Measurements from ENCODE around the gene PDE1A. TPM values are rescaled to one million over a fixed set of nuclear protein-coding genes. Genes with fewer than 3 reads are reported as not detected.

Gene PDE1A
- polyA plus RNA-seq, 3 donors from 2014 or later, result 2.6 TPM; not detected in 2

- Mint-ChIP-seq H3K9me3 (peaks cover 0 to 8% (median 2%) of the 10 kb centered on the region in 6 donors), H3K27ac (no peak overlapping the region), H3K36me3 (no peaks in the 10 kb centered on the region), H3K27me3 (ENCODE audit: low read depth in 3 of 3) (no peaks in the 10 kb centered on the region), H3K4me3 (no peak overlapping the region), H3K4me1 (no peaks in the 10 kb centered on the region)
- DNase-seq, result no peak
These were observed 159.9 kb downstream of the PDE1A start for GRCh38 chr2:182266909-182267308.

DNA sequence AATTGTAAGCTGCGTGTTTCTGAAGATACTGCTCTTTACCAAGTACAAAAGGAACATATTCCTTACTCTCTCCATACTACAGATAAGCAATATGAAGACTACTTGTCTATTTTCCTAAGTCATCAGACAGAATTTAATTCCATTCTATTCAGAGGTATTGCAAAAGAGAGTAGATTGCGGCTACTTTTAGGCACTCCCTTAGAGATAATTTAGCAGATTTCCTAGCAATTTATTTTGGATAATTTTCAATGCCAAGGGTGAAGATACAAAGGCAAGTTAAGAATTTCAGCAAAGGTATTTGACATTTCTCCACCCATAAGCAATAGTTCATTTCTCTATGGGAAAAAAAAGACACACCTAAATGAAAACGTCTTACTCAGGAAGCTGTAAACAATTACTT lies 161.1 kb downstream of the PDE1A start:
- Mint-ChIP-seq H3K36me3 (no peaks in the 10 kb centered on the region), H3K4me3 (no peak overlapping the region), H3K27me3 (ENCODE audit: low read depth in 3 of 3) (no peaks in the 10 kb centered on the region), H3K27ac (no peak overlapping the region), H3K9me3 (peaks cover 0 to 8% (median 2%) of the 10 kb centered on the region in 6 donors), H3K4me1 (no peaks in the 10 kb centered on the region)
- DNase-seq, result no peak

DNA sequence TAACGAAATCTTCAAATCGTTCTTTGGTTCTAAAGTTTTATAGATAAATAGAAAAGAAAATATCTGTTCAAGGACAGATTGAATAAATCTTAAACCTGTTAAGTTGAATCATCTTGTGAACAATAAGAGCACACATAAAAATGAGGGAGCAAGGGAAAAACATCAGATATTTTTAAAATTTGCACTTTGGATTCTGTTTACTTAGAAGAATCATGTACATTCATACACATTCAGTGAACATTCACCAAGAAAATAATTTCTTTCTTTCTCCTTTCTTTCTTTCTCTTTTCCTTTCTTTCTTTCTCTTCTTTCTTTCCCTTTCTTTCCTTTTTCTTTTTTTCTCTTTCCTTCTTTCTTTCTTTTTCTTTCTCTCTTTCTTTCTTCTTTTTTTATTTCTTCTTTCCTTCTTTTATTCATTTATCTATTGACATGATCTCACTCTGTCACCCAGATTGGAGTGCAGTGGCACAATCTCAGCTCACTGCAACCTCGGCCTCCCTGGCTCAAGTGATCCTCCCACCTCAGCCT lies 164.9 kb downstream of the PDE1A start:
- no peak overlapping the region for H3K4me3 Mint-ChIP-seq
- peaks cover 0 to 2% (median 0%) of the 10 kb centered on the region in 3 donors for H3K36me3 Mint-ChIP-seq
- no peak for DNase-seq
- peaks cover 0 to 11% (median 0%) of the 10 kb centered on the region in 6 donors for H3K9me3 Mint-ChIP-seq
- no peaks in the 10 kb centered on the region for H3K4me1 Mint-ChIP-seq
- no peak overlapping the region for H3K27ac Mint-ChIP-seq
- no peaks in the 10 kb centered on the region for H3K27me3 Mint-ChIP-seq (ENCODE audit: low read depth in 3 of 3)

DNA sequence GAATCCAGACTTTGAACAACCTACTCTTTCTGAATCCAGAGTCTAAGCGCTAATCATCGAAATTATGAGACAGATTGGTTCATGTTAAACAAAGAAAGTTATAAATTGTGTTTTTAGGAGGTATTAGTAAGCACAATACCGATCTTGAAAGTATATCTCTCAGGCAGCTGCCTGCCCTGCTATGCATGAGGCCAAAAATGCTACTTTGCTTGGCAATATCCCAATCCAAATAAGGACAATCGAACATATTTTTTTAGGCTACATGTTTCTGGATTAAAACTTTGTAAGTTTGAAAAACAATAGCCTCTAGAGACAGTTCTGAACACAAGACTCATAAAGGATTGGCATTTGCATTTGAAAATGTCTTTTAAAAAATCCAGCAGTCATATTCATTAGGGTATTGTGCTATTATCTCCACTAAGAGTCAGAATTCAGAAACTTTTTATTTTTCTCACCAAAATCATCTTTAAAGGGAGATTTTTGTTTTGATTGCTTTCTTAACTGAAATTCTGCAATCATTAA lies 167.1 kb downstream of the PDE1A start:
- no peak for DNase-seq
- Mint-ChIP-seq H3K9me3 (peaks cover 0 to 20% (median 0%) of the 10 kb centered on the region in 6 donors), H3K27me3 (ENCODE audit: low read depth in 3 of 3) (no peaks in the 10 kb centered on the region), H3K4me3 (no peak overlapping the region), H3K36me3 (peaks cover 0 to 3% (median 0%) of the 10 kb centered on the region in 3 donors), H3K4me1 (no peaks in the 10 kb centered on the region), H3K27ac (no peak overlapping the region)

- Mint-ChIP-seq H3K27me3 (ENCODE audit: low read depth in 3 of 3) (peaks cover 0 to 2% (median 0%) of the 10 kb centered on the region in 3 donors), H3K27ac (no peak overlapping the region), H3K4me1 (no peaks in the 10 kb centered on the region), H3K9me3 (peaks cover 0 to 13% (median 3%) of the 10 kb centered on the region in 6 donors), H3K4me3 (no peak overlapping the region), H3K36me3 (peaks cover 0 to 3% (median 0%) of the 10 kb centered on the region in 3 donors)
- DNase-seq, result no peak
These were observed 174.3 kb downstream of the PDE1A start for GRCh38 chr2:182252534-182252933.

GRCh38 chr2:182248898-182249297 lies 177.9 kb downstream of the PDE1A start:
- DNase-seq, result no peak

GRCh38 chr2:182248362-182248761 lies 178.5 kb downstream of the PDE1A start:
- Mint-ChIP-seq H3K9me3 (peaks cover 0 to 3% (median 2%) of the 10 kb centered on the region in 6 donors), H3K27me3 (ENCODE audit: low read depth in 3 of 3) (peaks cover 1 to 2% (median 2%) of the 10 kb centered on the region in 3 donors), H3K4me1 (no peaks in the 10 kb centered on the region), H3K36me3 (no peaks in the 10 kb centered on the region), H3K4me3 (no peak overlapping the region), H3K27ac (no peak overlapping the region)
- no peak for DNase-seq

More at GRCh38 chr2:182248898-182249297, 177.9 kb downstream of the PDE1A start:
- Mint-ChIP-seq H3K36me3 (no peaks in the 10 kb centered on the region), H3K27ac (no peak overlapping the region), H3K27me3 (ENCODE audit: low read depth in 3 of 3) (peaks cover 1 to 2% (median 2%) of the 10 kb centered on the region in 3 donors), H3K4me3 (no peak overlapping the region), H3K9me3 (peaks cover 0 to 4% (median 3%) of the 10 kb centered on the region in 6 donors), H3K4me1 (no peaks in the 10 kb centered on the region)

GRCh38 chr2:182247831-182248230 lies 179.0 kb downstream of the PDE1A start:
- H3K36me3 Mint-ChIP-seq, result no peaks in the 10 kb centered on the region
- H3K27me3 Mint-ChIP-seq (ENCODE audit: low read depth in 3 of 3), result peaks cover 1 to 2% (median 2%) of the 10 kb centered on the region in 3 donors
- no peaks in the 10 kb centered on the region for H3K4me1 Mint-ChIP-seq
- H3K9me3 Mint-ChIP-seq, result peaks cover 0 to 3% (median 1%) of the 10 kb centered on the region in 6 donors
- no peak overlapping the region for H3K4me3 Mint-ChIP-seq
- H3K27ac Mint-ChIP-seq, result no peak overlapping the region
- DNase-seq, result no peak

DNA sequence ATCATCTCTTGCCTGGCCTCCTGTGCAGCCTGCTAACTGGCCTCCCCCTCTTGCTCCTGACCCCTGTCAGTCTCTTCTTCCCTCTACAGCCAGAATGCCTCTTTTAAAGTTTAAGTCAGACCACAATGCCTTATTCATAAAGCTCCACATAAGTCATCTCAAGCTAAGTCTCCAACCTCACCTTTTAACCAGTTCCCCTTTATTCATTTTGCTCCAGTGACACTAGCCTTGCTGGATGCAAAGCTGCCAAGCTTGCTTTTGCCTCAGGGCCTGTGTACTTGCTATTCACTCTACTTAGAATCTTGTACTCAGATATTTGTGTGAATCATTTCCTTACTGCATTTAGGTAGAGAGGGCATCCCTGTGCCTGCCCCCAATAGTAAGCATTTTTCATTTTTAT lies 180.9 kb downstream of the PDE1A start:
- no peaks in the 10 kb centered on the region for H3K36me3 Mint-ChIP-seq
- H3K4me3 Mint-ChIP-seq, result no peak overlapping the region

GRCh38 chr2:182242609-182243008 lies 184.2 kb downstream of the PDE1A start:
- Mint-ChIP-seq H3K4me3 (no peak overlapping the region), H3K4me1 (no peaks in the 10 kb centered on the region), H3K27ac (no peak overlapping the region), H3K27me3 (ENCODE audit: low read depth in 3 of 3) (peaks cover 0 to 2% (median 1%) of the 10 kb centered on the region in 3 donors), H3K36me3 (no peaks in the 10 kb centered on the region), H3K9me3 (peaks cover 0 to 6% (median under 1%) of the 10 kb centered on the region in 6 donors)
- no peak for DNase-seq

More for the DNA sequence above, 180.9 kb downstream of the PDE1A start:
- Mint-ChIP-seq H3K27me3 (ENCODE audit: low read depth in 3 of 3) (peaks cover 0 to 2% (median 1%) of the 10 kb centered on the region in 3 donors), H3K9me3 (peaks cover 0 to 3% (median 0%) of the 10 kb centered on the region in 6 donors), H3K27ac (no peak overlapping the region), H3K4me1 (no peaks in the 10 kb centered on the region)
- DNase-seq, result no peak

DNA sequence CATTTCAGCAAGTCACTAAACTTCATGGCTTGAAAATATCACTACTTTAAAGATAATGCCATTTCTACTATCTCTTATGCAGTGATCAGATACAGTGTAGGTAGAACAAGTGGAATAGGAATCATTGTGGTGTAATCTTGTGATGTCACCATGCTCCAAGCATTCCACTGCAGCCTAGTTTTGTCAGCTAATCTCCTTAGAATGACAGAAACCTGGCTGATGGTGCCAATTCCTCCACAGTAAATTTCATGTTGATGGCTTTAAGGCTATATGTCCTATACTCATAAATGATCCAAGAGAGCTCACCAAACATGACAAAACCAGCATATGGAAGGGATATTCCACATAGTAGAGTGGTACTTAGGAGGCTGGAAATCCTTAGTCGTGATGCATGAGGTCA lies 184.9 kb downstream of the PDE1A start:
- H3K4me1 Mint-ChIP-seq, result no peaks in the 10 kb centered on the region
- H3K36me3 Mint-ChIP-seq, result no peaks in the 10 kb centered on the region
- no peak overlapping the region for H3K27ac Mint-ChIP-seq
- DNase-seq, result no peak
- H3K4me3 Mint-ChIP-seq, result no peak overlapping the region
- peaks cover 0 to 7% (median under 1%) of the 10 kb centered on the region in 6 donors for H3K9me3 Mint-ChIP-seq
- peaks cover 0 to 2% (median 1%) of the 10 kb centered on the region in 3 donors for H3K27me3 Mint-ChIP-seq (ENCODE audit: low read depth in 3 of 3)

- H3K27ac Mint-ChIP-seq, result no peak overlapping the region
- peaks cover 0 to 2% (median 1%) of the 10 kb centered on the region in 3 donors for H3K27me3 Mint-ChIP-seq (ENCODE audit: low read depth in 3 of 3)
- no peaks in the 10 kb centered on the region for H3K36me3 Mint-ChIP-seq
- no peak for DNase-seq
- no peaks in the 10 kb centered on the region for H3K4me1 Mint-ChIP-seq
- H3K9me3 Mint-ChIP-seq, result peaks cover 0 to 7% (median under 1%) of the 10 kb centered on the region in 6 donors
- H3K4me3 Mint-ChIP-seq, result no peak overlapping the region
These were observed 185.9 kb downstream of the PDE1A start for GRCh38 chr2:182240862-182241371.

DNA sequence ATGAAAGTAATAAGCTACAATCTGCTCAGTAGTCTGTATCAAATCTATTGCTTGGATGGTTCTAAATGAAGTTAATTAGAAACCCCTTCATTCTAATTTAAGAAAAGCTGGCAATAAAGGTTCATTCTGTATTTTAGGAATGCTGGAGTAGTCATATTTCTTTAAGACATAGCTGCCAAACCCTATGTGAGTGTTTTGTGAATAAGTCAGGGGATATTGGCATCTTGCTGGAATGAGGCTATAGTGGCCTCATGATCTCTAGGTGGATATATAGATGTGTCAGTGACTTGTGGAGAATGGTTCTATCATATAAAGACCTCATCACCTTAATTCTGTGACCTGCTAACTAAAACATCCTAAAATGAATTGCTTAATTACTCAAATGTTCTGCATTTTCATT lies 196.3 kb downstream of the PDE1A start:
- H3K4me1 Mint-ChIP-seq, result no peaks in the 10 kb centered on the region
- no peak for DNase-seq
- H3K36me3 Mint-ChIP-seq, result no peaks in the 10 kb centered on the region
- H3K9me3 Mint-ChIP-seq, result peaks cover 0 to 1% (median 0%) of the 10 kb centered on the region in 6 donors
- no peak overlapping the region for H3K4me3 Mint-ChIP-seq
- H3K27ac Mint-ChIP-seq, result no peak overlapping the region
- H3K27me3 Mint-ChIP-seq (ENCODE audit: low read depth in 3 of 3), result peaks cover 0 to 2% (median 0%) of the 10 kb centered on the region in 3 donors

GRCh38 chr2:182229297-182229696 lies 197.5 kb downstream of the PDE1A start:
- H3K9me3 Mint-ChIP-seq, result peaks cover 0 to 1% (median 0%) of the 10 kb centered on the region in 6 donors
- H3K4me3 Mint-ChIP-seq, result no peak overlapping the region
- H3K36me3 Mint-ChIP-seq, result no peaks in the 10 kb centered on the region
- DNase-seq, result no peak
- H3K27ac Mint-ChIP-seq, result no peak overlapping the region
- H3K4me1 Mint-ChIP-seq, result no peaks in the 10 kb centered on the region
- peaks cover 0 to 2% (median 0%) of the 10 kb centered on the region in 3 donors for H3K27me3 Mint-ChIP-seq (ENCODE audit: low read depth in 3 of 3)
